HG02973 (cell line): ENCODE results near the gene FAM171A1.

Experiments used
- ATAC-seq: cut with Tn5 transposase; IDR thresholded peaks from one replicate; pipeline ENCODE4 v1.9.1; 2021; ENCODE audit warnings: moderate library complexity; ENCODE audit not compliant: unreplicated experiment

FAM171A1 gene

DNA sequence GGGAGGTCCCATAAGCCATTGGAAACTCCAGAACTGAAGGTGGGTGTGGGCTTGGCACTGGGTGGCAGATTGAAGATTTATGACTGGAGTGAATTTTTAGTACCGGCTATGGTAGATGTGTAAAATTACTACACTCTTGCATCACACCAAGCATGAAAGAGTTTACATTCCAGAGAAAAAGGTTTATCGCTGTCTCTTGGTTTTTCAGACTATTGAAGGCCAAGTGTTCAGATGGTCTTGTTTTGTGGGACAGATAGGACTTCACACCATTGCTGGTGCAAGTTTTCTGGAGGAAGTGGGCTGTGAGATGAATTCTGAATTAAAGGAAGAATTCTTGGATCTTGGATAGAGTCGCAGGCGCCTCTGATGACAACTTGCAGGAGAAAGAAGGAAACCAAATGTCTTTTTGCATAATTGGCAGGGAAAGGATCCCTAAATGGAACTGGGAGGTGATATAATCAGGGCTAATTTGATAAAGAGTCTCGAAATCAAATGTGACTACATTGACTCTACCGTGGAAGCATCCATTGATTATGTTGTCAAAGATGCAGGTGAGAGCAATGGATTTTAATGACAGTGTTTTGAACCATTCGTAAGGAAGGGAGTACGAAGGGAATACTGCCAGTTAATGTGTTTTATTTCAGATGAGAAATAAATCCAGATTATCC is 188.4 kb downstream of the FAM171A1 start:
- no peak for ATAC-seq

DNA sequence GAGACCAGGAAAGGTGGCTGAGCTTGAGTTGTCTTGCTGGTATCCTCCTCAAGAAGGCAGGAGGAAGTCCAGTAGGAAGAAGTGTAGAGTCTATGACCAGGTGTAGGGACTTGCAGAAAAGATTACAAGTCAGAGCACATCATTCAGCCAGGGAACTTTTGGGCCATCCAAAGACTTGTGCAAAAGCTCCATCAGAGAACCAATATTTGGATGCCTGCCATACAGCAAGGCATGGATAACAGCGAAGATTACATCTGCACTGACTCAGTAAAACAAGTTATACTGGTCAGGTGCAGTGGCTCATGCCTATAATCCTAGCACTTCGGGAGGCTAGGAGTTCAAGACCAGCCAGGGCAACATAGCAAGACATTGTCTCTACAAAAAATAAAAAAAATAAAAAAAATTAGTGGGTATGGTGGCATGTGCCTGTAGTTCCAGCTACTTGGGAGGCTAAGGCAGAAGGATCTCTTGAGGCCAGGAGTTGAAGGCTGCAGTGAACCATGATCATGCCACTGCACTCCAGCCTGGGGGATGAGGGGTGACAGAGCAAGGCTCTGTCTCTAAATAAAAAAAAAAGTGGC is 189.4 kb downstream of the FAM171A1 start:
- ATAC-seq, result no peak

DNA sequence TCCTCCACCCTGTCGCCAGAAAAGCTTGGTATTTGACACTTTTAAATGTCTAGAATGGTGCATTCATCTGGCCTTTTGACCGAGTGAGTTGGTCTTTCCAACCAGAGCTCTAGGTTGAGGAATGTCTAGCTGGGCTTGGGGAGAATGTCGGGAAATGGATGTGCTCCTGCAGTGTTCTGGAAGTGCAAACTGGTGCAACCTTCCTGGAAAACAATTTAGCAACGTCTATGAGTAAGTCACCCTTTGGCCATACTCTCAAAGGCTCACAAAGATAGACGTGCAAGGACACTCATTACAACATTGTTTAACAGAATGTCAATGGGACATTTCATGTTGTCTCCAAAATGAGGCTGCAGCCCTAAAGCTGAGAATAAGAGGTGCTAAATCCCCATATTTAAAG is 190.4 kb downstream of the FAM171A1 start:
- ATAC-seq, result no peak

DNA sequence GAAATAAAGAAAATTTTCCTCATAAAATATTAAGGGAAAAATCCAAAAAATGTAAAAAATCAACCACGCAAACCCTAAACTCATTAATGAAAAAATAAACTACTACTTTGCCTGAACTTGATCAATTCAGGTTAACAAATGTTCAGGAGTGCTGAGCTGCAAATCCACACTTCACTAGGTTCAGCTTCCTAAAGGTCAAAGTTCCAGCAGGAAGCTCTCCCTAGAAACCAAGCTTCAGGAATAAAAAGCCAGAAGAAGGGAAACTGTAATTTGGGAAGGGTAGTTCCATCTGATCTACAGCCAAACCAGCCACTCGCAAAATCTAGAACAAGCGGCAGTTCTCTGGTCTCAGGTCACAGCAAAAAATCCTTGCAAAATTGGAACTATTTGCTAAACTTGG is 194.8 kb downstream of the FAM171A1 start:
- no peak for ATAC-seq

DNA sequence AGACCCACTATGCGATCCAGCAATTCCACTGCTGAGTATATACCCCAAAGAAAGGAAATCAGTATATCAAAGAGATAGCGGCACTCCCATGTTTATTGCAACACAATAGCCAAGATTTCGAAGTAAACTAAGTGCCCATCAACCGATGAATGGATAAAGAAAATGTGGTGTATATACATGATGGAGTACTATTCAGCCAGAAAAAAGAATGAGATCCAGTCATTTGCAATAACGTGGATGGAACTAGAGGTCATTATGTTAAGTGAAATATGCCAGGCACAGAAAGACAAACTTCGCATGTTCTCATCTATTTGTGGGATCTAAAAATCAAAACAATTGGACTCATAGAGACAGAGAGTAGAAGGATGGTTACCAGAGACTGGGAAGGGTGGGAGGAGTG is 195.5 kb downstream of the FAM171A1 start:
- ATAC-seq, result no peak

DNA sequence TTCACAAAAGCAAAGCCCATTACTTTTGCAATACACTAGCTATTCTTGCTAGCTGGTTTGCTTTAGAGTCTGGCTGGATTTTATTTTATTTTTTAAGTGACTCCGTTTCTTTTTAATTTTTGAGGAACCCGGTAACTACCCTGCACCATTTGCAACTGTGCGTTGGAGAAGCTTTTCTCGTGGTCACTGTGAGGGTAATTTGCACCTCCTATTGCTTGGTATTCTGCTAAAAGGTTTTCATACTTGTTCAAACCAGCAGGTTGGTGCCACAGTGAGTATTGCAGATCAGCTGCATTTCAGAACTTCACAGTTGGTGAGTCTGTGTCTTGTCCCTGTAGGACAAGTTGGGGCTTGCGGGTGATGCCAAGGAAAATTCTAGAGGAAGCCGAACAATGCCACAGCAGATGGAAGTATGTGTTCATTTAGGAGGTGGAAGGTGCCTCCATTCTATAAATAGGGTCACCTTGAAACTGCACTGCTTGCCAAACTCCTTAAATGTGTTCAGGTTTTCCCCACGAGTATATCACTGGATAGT is 198.7 kb downstream of the FAM171A1 start:
- ATAC-seq, result no peak

DNA sequence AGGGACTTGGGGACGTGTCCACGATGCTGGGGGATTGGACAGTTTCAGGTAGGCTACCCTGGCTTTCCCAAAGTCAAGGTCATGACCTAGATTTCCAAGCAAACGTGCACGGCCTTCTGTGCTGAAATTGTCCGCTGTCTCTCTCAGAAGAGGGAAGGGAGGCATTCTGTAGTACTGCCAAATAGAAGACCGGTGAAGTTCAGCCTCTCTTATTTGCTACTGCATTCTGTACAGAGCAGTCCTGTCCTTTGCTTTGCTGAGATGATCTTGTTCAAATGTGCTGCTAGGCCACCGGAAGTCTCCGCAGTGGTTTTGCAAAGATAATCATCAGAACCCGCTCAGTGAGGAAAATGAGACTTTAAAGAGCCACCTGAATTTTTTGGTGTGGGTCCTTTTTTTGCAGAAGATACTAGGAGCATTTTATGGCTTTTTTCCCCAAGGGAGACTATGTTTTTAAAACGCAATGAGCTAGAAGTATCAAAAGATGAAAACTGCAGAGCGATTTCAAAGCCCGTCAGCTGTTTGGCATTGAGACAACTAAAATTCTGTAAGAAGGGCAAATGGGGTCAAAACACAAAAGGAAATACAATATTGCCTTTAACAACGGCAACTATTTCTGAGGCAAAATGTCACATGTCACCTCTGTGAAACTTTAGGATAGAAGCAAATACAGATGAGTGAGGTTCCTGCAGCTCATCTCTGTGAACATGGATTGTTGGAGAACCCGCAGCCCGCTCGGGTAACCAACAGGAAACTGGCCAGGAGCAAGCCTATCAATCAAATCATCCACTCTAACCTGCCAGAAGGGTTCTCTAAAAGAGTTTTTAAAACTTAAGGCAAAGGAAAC is 201.3 kb downstream of the FAM171A1 start:
- no peak for ATAC-seq

DNA sequence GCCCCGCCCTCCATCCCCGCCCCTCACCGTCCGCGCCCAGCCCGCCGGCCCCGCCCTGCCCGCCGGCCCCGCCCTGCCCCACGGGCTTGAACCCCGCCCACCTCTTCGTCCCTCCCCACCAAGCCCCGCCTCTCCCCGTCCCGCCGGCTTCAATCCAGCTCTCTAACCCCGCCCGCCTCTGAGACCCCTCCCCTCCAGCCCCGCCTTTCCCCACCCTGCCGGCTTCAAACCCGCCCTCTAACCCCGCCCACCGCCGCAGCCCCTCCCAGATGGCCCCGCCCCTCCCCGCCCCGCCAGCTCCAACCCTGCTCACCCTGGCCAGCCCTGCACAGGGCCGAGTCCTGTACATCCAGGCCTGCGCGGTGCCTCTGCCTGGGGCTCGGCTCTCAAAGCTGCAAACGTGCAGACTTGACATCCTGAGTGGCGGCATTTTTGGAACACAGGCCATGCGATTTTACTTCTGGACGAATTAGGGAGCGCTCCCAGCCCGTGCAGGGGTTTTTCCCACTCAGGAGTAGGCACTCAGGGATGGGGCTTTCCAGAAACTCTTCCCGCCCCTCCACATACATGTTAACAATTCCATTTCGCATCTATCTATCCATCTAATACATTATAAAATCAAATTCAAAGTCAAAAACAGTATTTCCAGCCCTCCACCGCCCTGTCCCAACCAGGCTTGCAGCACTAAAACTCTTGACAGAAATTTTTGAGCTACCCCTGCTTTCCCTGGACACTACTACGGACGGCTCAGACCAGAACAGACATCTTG is 202.1 kb downstream of the FAM171A1 start:
- peak; percentile 43 for ATAC-seq

DNA sequence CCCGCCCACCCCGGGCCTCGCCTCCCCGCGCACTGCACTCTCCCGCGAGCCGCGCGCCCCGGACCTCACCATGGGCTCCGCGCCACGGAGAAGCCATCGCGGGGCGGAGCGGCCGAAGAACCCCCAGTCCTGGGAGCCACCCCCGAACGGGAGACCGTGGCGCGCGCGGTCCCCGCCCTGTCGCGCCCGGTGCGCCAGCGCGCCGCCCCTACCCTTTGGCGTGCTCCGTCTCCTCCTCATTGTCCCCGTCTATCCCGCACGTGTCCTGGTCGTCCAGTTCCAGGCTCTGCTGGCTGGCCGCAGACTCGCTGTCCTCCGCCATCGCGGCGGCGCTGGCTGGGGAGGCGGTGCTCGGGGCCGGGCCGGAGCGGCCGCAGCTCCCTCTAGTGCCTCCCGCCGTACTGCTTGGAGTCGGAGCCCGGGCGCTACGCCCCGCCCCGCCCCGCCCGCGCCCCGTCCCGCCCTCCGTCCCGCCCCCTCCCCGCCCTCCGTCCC is 202.8 kb downstream of the FAM171A1 start, which contains the start of gene NMT2:
TSS of gene NMT2 (minus strand) at position 403 of the 495 bp plus-strand sequence. CDS start at position 322, 81 bp downstream.
- ATAC-seq, result peak; percentile 90

DNA sequence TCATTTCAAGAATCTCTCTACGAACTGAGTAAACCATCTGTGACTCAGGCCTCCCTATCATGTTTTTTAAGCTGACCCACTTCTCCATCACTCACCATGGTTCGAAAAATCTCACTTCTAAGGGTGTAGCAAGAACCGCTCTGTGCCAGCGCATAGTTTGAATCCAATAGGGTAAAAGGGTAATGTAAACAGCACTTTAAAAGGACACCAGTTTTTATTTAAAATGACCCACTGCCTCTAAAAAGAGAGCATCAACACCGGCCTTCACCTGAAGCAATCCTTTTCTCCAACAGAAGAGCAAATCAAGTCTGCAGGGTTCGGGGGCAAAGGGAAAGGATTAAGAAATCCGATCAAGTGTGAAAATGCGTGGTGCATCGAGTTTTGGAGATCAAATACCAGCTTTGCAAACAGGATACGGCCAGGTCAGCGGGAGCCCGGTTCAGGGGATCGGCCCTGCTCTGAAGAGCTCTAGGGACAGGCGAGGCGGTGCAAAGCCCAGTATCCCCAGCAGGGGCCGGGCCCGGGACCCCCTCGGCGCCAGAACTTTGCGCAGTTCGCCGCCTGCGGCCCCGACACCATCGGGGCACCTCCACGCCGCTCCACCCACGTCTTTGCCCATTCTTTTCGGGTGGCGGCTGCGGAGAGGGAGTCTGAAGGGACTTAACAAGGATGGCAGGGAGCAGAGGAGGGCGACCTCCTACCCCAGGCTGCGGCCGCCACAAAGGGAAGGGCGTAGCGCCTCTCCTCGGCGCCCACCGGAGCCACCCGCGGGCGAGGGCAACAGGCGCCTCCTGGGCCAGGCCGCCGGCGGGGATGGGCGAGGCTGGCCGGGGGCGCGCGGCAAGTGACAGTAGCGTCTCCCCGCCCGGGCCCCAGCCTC is 203.4 kb downstream of the FAM171A1 start:
- peak; percentile 34 for ATAC-seq

DNA sequence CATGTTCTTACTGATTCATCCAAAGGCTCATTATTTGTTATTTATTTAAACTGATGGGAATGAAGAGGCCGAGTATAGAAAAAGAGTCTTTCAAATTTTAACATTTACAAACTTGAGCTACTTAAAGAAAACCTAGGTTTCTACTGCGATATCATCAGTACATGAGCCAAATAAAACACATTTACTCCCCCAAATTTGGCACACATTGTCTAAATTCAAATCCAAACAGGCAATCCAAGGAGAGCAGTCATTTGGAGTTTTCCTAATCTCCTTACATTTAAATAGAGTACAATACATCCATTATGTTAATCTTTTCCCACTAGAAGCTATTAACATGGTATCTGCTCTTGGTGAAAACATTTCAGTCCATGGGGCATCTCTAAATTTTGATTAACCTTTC is 204.8 kb downstream of the FAM171A1 start:
- no peak for ATAC-seq

DNA sequence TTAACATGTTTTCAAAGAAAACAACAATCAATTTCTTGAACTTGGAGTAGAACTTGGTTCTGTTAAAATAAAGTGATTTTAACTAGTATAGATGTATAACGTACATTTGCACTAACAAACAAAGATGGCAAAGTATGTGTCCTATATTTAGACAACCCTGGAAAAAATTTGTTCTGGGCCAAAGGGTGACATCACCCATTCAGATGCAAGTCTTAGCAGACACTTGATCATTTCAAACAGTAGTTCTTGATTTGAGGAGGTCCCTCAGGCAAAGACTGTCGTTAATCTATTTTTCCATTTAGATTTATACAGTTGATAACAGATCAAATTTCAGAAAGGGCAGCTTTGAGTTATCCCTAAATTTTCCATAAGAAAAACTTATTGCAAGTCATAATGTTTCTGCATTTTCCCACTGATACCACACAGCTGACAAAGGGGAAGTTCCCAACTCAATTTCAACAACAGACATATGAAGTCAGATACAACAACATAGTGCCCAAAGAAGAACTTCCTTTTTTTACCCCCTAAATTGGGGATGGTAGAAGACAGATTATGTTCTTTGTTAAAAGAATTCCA is 207.7 kb downstream of the FAM171A1 start:
- ATAC-seq, result no peak
